Bronchial epithelial cell (primary cell): ENCODE data around the gene MCEMP1. TPM values are rescaled to one million over a fixed set of nuclear protein-coding genes. Genes with fewer than 3 reads are reported as not detected.
A peak's percentile ranks its signal among the peaks of the same experiment; 100 is the strongest.

Source experiments
- DNase-seq: peaks from one replicate; pipeline ENCODE4 v3.0.0-alpha.2; 2010; ENCODE audit warnings: low read depth
- FAIRE-seq: peaks from 2 replicates; lab custom pipeline; 2011; peaks lifted over from hg19 to GRCh38; lab: Jason Lieb, UNC
- H3K27me3 ChIP-seq: 2 replicates; pipeline ENCODE4 v1.5.1; 2011; ENCODE audit warnings: low read length; ENCODE audit not compliant: control insufficient read depth, insufficient read depth
- H3K36me3 ChIP-seq: 2 replicates; pipeline ENCODE4 v1.5.1; 2011; ENCODE audit warnings: low read length; ENCODE audit not compliant: control insufficient read depth, insufficient read depth
- H3K4me3 ChIP-seq: 2 replicates; pipeline ENCODE4 v1.5.1; 2011; ENCODE audit warnings: mild to moderate bottlenecking, low read depth, low read length, control low read depth
- total RNA-seq: library from RNA; depleted of rRNA; stranded (reverse); fragments of >200 nt; gene quantifications from 2 replicates; pipeline ENCODE4 v1.2.1, GENCODE V29; 2014
- TF ChIP-seq, protein P1 (sequence below): IDR thresholded peaks from 2 replicates; pipeline ENCODE4 v1.5.1; 2011; ENCODE audit warnings: mild to moderate bottlenecking, moderate library complexity, low read length, control low read depth, inconsistent platforms; ENCODE audit not compliant: insufficient read depth, severe bottlenecking

MCEMP1 gene
- total RNA-seq, 1 donor from 2014 or later = not detected

DNA sequence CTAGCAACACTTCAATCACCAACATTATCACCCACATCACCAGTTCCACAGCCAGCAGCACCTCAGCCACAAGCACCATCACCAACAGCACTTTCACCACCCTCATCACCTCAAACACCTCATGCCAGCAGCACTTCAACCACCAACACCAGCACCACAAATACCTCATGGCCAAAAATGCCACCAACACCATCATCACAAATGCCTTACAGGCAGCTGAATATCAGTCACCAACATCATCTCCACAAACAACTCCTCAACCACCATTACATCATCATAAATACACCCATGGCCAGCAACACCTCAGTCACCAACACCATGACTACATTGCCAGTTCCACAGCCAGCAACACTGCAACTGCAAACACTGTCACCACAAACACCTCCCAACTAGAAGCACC is 14.6 kb downstream of the MCEMP1 start:
- TF ChIP-seq, protein P1, sequence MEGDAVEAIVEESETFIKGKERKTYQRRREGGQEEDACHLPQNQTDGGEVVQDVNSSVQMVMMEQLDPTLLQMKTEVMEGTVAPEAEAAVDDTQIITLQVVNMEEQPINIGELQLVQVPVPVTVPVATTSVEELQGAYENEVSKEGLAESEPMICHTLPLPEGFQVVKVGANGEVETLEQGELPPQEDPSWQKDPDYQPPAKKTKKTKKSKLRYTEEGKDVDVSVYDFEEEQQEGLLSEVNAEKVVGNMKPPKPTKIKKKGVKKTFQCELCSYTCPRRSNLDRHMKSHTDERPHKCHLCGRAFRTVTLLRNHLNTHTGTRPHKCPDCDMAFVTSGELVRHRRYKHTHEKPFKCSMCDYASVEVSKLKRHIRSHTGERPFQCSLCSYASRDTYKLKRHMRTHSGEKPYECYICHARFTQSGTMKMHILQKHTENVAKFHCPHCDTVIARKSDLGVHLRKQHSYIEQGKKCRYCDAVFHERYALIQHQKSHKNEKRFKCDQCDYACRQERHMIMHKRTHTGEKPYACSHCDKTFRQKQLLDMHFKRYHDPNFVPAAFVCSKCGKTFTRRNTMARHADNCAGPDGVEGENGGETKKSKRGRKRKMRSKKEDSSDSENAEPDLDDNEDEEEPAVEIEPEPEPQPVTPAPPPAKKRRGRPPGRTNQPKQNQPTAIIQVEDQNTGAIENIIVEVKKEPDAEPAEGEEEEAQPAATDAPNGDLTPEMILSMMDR = no peak
- FAIRE-seq = peak; percentile 32

DNA sequence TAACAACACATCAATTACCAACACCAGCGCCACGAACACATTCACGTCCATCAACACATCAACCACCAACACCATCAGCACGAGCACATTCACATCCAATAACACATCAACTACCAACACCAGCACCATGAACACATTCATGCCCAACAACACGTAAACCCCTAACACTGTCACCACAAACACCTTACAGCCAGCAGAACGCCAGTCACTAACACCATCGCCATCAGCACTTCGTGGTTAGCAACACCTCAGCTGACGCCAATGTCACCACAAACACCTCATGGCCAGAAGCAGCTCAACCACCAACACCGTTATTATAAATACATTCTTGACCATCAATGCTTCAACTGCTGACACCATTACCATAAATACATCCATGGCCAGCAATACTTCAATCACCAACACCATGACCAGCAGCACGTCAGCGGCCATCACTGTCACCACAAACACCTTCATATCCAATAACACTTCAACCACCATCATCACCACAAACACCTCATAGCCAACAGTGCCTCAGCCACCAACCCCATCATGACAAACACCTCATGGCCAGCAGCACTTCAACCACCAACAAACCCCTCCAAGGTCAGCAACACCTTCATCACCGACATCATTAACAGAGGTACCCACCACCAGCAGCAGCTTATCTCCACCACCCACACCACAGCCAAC is 15.7 kb downstream of the MCEMP1 start:
- Histone ChIP-seq H3K4me3 (no peak overlapping the region), H3K36me3 (no peaks in the 10 kb centered on the region), H3K27me3 (no peaks in the 10 kb centered on the region)
- TF ChIP-seq, protein P1 = no peak
- DNase-seq = no peak
- peak; percentile 80 for FAIRE-seq

More for the DNA sequence above, 14.6 kb downstream of the MCEMP1 start:
- Histone ChIP-seq H3K4me3 (no peak overlapping the region), H3K27me3 (no peaks in the 10 kb centered on the region), H3K36me3 (no peaks in the 10 kb centered on the region)
- no peak for DNase-seq

DNA sequence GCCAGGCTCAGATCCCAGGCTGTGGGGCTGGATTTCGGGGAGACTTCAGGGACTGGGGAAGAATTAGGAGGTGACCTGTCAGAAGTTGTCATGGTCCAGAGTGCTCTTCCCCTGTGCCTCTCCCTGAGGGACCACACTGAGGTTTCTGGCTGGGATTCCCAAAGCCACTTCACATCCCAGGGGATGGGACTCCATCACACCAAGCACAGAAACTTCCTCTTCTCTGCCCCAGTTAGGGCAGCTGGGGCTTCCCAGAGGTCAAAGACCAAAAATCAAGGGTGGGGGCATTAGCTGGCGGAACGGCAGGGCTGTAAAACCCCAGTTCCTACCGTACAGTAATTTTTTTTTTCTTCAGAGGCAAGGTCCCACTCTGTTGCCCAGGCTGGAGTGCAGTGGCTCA is 17.6 kb downstream of the MCEMP1 start:
- Histone ChIP-seq H3K36me3 (no peaks in the 10 kb centered on the region), H3K4me3 (no peak overlapping the region), H3K27me3 (peaks cover 4% of the 10 kb centered on the region)
- TF ChIP-seq, protein P1 = no peak
- DNase-seq (no peak), FAIRE-seq (no peak)

DNA sequence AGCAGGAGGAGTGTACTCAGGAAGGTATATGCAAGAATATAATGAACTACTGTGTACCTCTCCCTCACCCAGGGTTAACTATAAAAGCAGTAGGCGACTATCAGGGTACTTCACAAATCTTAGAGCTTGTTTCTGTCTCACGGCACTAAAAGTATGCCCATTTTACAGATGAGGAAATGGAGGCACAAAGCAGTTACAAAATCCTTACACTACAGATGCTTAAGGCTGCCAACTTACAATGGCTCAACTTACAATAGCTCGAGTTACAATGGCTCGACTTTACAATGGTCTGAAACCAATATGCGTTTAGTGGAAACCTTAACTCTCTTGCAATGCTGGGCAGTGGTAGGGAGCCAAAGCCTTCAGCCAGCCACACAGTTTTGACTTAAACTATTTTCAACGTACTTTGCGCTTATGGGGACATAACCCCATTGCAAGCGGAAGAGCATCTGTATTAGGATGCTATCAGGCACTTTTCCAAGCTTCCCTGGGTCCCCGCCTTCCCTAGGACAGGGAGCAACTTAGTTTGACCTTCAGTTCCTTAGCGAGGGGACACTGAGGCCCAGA is 20.9 kb downstream of the MCEMP1 start:
- DNase-seq = no peak
- no peaks in the 10 kb centered on the region for H3K36me3 ChIP-seq
- H3K4me3 ChIP-seq = no peak overlapping the region
- TF ChIP-seq, protein P1 = no peak
- no peak for FAIRE-seq
- H3K27me3 ChIP-seq = peaks cover 4% of the 10 kb centered on the region

DNA sequence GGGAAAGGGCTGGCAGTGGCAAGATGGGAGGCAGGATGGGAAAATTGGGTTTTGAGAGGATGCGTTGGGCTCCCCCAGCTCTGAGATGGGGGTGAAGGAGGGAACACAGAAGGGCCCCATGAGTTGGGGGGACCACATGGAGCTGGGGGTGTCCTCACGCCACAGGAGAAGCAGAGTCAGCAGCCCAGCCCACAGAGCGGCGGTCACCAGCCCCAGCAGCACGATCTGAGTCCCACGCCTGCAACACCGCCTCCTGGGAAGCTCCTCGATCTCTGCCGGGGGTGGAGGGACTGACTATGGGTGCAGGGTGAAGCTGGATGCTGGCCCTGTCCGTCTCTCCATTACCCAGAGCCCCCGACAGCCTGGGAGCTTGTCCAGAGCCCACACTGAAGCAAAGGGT is 21.7 kb downstream of the MCEMP1 start:
- no peaks in the 10 kb centered on the region for H3K36me3 ChIP-seq
- FAIRE-seq (no peak), DNase-seq (no peak)
- peaks cover 4% of the 10 kb centered on the region for H3K27me3 ChIP-seq
- H3K4me3 ChIP-seq = no peak overlapping the region
- TF ChIP-seq, protein P1 = no peak

DNA sequence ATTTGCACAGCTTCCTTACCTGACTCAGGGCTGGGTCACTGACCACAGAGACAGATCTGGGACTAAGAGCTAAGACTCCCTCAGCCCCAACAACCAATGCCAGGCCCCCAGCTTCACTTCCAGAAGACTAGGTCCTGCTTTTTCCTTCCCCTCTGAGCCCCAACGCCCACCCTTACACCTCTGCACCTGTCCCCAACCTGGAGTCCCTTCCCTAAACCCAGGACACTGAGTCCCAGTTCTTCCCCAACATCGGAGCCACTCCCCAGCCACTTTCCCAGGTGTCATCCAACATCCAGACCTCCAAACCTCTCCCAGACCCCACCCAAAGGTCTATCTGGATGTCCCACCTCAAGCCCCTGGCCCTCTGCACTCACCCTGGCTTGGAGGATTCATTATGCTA is 22.1 kb downstream of the MCEMP1 start:
- Histone ChIP-seq H3K36me3 (no peaks in the 10 kb centered on the region), H3K4me3 (no peak overlapping the region), H3K27me3 (peaks cover 4% of the 10 kb centered on the region)
- FAIRE-seq = no peak
- no peak for DNase-seq
- TF ChIP-seq, protein P1 = no peak
